CD1c-positive myeloid dendritic cell (primary cell): ENCODE data around the gene RNF121.
"Not testable (repeated sequence)": the region's sequence is repeated elsewhere in the genome, so short reads cannot be mapped to it uniquely, and the experiment has no call there.

Experiments used
- DNase-seq: peaks from one replicate; pipeline ENCODE4 v3.0.0-alpha.2; 2016; ENCODE audit errors: extremely low spot score

The RNF121 gene

DNA sequence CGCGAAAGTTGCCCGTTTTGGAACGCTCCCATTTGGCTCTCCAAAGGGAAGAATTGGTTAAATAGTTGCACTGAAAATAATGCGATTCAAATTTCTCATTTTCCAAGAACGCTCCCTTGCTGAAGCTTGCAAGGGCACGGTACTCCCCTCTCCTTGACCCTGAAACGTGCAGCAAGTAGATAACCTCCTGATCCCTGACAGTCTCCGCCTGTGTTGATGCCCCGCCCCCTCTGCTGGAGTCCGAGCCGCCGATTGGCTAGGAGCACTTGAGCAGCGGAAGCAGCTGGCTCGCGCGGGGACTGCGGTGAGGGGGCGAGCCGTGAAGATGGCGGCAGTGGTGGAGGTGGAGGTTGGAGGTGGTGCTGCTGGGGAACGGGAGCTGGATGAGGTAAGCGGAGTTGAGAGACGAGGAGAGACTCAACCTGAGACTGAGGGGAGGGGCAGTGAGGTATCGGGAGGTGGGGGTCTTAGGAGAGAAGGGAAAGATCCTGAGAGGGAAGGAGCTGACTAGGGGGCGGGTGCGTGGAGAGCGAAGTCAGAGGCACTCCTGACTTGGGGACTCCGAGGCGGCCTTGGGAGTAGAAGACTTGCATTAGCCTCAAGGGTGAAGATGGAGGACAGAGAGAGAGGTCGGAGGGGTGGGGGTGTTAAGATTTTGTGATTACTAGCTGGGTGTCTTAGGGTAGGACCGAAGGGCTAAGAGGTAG, at the start of gene RNF121:
Gene RNF121 (plus strand): TSS at position 310 of the 707 bp plus-strand sequence. CDS start 16 bp downstream, at position 326.
- DNase-seq, result peak; percentile 98

DNA sequence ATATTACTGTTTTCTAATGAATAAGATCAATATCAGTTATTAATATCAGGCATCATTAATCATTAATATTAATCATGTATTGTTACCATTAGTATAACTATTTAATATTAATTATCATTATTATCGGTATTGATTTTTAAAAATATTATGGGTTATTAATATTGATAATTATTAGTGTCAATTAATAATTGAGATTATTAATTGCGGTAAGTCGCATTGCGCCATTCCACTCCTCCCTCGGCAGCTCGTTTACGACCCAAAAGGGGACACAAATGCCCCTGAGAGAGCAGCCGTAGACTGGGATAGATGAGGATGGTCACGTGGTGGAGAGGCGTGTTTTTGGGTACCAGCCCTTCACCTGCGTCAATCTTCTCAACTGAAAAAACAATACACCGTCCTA, 43.0 kb upstream of the RNF121 start:
- not testable (repeated sequence) for DNase-seq

DNA sequence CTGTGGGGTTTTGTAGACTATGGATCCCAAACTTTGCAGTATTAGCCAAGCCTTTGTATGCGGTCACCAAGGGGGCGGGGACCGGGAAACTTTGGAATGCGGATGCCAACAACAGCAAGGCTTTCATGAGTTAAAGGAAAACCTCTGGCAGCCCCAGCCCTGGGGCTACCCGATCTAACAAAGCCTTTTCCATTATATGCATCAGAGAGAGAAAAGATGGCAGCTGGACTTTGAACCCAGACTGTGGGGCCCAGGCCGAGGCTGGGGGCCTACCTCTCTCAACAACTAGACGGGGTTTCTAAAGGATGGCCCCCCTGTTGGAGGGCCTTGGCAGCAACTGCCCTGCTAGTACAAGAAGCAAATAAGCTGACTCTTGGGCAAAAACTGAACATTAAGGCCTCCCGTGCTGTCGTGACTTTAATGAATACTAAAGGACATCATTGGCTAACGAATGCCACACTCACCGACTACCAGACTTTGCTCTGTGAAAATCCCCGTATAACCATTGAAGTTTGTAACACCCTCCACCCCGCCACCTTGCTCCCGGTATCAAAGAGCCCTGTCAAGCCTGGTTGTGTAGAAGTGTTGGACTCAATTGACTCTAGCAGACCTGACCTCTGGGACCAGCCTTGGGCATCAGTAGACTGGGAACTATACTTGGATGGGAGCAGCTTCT, 40.4 kb upstream of the RNF121 start:
- DNase-seq, result not testable (repeated sequence)

DNA sequence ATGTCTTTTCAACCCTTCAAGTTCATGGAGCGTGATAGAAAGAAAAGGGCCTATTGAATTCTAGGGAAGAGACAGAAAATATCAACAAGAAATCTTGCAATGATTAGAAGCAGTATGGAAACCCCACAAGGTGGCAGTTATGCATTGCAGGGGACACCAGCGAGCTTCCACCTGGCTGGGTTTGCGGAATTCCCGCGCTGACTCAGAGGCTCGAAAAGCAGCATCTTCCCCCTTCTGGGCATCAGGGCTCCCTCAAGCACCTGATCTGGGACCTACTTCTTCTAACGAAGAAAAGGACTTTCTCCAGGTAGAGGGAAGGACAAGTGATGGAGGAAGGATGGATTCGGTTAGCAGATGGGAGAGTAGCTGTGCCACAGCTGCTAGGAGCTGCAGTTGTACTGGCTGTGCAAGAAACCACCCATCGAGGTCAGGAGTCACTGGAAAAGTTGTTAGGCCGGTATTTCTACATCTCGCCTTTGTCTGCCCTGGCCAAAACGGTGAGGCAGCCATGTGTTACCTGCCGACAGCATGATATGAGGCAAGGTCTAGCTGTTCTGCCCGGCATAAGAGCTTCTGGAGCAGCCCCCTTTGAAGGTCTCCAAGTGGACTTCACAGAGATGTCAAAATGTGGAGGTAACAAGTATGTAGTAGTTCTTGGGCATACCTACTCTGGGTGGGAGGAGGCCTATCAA, 39.5 kb upstream of the RNF121 start:
- not testable (repeated sequence) for DNase-seq

DNA sequence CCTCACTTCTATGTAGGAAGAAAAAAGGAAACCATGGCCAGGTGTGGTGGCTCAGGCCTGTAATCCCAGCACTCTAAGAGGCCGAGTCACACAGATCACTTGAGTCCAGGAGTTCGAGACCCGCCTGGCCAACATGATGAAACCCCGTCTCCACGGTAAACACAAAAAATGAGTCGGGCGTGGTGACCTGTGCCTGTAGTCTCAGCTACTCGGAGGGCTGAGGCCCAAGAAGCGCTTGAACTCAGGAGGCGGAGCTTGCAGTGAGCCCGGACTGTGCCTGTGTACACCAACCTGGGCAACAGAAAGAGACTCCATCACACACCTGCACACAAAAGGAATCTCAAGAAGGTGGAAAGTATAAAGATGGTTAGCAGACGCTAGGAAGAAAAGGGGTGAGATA, 32.9 kb upstream of the RNF121 start:
- DNase-seq, result no peak

DNA sequence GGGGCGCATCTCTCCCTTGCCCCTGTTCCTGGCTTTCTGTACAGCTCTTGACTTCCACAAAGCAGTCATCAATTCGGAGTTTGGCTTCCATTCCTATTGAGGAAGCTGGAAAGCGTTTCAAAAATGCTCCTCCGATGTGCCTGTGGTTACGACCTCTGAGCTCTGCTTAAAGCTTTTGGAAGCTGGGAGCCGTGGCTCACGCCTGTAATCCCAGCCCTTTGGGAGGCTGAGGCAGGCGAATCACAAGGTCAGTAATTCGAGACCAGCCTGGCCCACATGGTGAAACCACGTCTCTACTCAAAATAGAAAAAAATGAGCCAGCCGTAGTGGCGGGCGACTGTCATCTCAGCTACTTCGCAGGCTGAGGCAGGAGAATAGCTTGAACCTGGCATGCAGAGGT, 27.7 kb upstream of the RNF121 start:
- not testable (repeated sequence) for DNase-seq

DNA sequence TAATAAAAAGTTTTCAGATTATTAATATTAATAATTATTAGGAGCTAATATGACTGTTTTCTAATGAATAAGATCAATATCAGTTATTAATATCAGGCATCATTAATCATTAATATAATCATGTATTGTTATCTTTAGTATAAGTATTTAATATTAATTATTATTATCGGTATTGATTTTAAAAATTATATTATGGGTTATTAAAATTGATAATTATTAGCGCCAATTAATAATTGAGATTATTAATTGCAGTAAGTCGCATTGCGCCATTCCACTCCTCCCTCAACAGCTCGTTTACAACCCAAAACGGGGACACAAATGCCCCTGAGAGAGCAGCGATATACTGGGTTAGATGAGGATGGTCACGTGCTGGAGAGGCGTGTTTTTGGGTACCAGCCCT, 20.6 kb upstream of the RNF121 start:
- no peak for DNase-seq

DNA sequence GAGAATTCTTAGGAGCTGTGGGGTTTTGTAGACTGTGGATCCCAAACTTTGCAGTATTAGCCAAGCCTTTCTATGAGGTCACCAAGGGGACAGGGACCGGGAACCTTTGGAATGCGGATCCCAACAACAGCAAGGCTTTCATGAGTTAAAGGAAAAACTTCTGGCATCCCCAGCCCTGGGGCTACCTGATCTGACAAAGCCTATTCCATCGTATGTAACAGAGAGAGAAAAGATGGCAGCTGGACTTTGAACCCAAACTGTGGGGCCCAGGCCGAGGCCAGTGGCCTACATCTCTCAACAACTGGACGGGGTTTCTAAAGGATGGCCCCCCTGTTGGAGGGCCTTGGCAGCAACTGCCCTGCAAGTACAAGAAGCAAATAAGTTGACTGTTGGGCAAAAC, 18.1 kb upstream of the RNF121 start:
- not testable (repeated sequence) for DNase-seq

DNA sequence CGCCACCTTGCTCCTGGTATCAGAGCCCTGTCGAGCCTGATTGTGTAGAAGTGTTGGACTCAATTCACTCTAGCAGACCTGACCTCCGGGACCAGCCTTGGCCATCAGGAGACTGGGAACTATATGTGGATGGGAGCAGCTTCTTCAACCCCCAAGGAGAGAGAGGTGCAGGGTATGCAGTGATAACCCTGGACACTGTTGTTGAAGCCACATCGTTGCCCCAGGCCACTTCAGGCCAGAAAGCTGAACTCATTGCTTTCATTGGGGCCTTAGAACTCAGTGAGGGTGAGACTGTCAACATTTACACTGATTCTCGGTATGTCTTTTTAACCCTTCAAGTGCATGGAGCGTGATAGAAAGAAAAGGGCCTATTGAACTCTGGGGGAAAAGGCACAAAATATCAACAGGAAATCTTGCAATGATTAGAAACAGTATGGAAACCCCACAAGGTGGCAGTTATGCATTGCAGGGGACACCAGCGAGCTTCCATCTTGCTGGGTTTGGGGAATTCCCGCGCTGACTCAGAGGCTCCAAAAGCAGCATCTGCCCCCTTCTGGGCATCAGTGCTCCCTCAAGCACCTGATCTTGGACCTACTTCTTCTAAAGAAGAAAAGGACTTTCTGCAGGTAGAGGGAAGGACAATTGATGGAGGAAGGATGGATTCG, 17.4 kb upstream of the RNF121 start:
- not testable (repeated sequence) for DNase-seq

DNA sequence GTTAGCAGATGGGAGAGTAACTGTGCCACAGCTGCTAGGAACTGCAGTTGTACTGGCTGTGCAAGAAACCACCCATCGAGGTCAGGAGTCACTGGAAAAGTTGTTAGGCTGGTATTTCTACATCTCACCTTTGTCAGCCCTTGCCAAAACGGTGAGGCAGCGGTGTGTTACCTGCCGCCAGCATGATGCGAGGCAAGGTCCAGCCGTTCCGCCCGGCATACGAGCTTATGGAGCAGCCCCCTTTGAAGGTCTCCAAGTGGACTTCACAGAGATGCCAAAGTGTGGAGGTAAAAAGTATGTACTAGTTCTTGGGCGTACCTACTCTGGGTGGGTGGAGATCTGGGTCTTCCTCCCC, 16.9 kb upstream of the RNF121 start:
- DNase-seq, result not testable (repeated sequence)

DNA sequence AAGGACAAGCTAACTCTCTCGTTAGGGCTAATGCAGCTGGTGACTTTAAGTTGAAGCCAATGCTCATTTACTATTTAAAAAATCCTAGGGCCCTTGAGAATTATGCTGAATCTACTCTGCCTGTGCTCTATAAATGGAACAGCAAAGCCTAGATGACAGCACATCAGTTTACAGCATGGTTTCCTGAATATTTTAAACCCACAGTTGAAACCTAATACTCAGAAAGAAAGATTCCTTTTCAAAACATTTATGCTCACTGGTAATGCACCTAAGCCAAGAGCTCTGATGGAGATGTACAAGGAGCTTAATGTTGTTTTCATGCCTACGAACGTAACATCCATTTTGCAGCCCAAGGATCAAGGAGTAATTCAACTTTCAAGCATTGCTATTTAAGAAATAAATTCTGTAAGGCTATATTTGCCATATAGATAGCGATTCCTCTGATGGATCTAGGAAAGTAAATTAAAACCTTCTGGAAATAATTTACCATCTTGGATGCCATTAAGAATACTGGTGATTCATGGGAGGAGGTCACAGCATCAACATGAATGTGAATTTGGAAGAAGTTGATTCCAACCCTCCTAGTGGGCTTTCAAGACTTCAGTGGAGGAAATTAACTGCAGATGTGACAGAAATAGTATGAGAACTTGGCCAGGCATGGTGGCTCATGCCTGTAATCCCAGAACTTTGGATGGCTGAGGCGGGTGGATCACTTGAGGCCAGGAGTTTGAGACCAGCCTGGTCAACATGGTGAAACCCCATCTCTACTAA, 14.9 kb upstream of the RNF121 start:
- no peak for DNase-seq

DNA sequence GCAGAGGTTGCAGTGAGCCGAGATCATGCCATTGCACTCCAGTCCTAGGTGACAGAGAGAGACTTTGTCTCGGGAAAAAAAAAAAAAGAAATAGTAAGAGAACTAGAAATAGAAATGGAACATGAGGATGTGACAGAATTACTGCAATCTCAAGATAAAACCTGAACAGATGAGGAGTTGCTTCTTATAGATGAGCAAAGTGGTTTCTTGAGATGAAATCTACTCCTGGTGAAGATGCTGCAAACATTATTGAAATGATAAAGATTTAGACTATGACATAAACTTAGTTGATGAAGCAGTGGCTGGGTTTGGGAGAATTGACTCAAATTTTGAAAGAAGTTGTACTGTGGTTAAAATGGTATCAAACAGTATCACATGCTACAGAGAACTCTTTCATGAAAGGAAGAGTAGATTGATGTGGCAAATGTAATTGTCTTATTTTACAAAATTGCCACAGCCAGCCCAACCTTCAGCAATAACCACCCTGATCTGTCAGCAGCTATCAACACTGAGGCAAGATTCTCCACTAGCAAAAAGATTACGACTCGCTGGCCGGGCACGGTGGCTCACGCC, 14.1 kb upstream of the RNF121 start:
- DNase-seq, result no peak

DNA sequence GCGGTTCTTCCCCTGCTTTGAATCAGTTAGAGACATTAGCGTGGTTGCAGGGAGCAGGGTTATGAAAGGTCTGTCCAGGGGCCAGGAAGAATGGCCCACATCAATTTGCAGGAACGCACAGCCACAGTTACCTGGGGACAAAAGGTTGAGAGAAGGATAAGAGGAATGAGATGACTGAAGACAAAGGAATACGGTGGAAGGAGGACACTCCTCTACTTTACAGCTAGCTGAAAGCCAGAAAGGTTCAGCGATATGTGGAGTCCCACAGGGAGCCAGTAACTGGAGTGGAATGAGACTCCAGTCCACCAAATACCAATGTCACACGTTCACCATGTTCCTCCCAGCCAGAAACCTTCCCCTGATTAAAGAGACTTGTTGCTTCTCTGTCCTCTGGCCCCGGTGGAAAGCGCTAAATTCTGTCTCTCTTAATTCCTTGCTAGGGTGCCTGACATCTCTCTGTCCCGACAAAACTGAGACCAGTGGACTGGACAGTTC, 11.2 kb upstream of the RNF121 start:
- DNase-seq, result no peak

DNA sequence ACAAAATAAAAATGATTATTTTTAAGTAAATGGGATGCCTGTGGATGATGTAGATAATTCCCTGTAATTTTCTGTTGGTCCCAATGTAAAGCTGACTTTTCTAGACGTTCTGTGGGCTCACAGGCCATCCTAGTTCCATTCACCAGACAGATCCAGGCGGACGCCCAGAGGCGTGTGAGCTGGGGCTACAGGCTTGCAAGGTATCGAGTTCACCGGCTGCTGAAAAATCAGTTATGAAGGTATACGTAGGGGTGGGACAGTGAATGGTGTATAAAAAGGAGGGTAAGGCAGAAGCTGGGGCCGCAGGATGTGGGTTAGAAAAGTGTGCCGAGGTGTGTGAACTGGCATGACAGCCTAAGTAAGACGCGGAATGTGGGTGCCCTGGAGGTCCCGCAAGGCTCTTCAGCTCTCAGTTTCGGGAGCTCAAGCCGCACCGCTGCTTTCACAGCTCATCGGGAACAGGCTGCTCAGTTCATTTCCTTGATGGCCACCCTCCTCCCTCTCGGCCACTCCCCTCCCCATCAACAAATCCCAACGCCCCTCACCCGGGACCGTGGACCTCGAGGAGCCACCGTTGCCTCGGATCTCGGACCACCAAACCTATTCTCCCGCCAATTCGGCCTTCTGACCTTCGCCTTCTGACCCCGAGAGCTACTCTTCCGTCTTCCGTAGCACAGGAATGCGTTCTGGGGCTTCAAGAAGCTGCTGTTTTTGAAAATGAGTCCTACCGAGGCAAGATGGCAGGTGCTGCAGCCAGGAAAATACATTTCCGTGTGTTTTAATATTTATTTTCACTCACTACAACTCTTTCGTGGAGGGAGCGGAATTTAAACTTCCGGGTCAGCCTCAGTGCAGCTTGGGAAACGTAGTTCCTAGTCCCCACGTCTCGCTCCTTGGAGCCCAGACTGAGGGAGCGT, 768 bp upstream of the RNF121 start, which contains the start of gene XNDC1N:
Gene XNDC1N (minus strand): TSS at position 775 of the 917 bp plus-strand sequence. CDS start 5,241 bp downstream, outside the sequence.
- peak; percentile 90 for DNase-seq

DNA sequence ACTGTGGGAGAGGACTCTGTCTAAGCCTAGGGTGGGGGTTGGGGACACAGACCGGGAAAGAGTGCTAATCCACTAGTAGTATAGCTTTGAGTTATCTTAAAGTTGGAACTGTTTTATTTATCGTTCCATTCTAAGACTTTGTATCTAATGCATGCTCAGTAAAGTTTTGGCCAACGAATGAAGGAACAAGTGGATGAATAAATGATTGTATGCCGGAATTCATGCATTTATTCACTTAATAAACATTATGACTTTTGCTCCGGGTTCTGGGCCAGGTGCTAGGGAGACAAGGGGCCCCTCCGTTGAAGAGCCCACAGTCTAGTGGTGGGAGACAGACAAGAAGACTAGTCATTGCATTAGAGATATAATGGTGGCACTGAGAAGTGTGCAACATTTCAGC, 645 bp downstream of the RNF121 start:
- no peak for DNase-seq

DNA sequence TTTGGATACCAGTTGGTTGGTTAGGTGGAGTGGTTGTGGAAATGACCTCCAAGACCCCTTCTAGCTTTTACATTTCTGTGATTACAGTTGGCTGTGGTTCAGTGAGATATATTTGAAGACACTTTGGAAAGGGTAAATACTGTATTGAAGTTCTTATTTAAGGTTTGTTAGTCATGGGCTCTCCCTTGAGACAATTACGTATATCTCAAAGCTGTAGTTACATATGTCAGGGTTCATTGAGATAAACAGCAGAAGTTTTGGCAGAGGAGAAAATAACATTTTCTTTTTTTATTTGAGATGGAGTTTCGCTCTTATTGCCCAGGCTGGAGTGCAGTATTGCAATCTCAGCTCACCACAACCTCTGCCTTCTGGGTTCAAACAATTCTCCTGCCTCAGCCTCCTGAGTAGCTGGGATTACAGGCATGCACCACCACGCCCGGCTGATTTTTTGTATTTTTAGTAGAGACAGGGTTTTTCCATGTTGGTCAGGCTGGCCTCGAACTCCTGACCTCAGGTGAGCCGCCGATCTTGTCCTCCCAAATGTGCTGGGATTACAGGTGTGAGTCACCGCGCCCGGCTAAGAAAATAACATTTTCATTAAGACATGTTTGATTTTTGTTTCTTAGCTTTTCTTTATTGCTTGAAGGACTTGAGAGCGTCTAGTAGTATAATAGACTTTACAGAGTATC, 1.9 kb downstream of the RNF121 start:
- no peak for DNase-seq

DNA sequence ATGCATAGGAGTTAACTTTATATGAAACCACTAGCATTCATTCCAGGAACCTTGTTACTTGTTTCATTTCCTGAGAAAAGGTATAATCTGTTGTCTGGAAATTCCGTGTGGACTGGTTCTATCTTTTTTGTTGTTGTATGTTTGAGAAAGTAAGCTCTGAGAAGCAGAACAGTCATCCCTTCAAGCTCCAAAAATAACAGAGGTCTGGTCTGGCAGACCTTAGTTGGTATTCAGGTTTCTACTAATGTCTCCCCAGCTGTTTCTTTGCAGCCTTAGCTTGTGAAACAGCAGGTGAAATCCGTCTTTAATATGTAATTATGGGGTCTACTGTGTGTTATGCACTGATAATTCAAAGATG, 2.4 kb downstream of the RNF121 start:
- DNase-seq, result no peak

DNA sequence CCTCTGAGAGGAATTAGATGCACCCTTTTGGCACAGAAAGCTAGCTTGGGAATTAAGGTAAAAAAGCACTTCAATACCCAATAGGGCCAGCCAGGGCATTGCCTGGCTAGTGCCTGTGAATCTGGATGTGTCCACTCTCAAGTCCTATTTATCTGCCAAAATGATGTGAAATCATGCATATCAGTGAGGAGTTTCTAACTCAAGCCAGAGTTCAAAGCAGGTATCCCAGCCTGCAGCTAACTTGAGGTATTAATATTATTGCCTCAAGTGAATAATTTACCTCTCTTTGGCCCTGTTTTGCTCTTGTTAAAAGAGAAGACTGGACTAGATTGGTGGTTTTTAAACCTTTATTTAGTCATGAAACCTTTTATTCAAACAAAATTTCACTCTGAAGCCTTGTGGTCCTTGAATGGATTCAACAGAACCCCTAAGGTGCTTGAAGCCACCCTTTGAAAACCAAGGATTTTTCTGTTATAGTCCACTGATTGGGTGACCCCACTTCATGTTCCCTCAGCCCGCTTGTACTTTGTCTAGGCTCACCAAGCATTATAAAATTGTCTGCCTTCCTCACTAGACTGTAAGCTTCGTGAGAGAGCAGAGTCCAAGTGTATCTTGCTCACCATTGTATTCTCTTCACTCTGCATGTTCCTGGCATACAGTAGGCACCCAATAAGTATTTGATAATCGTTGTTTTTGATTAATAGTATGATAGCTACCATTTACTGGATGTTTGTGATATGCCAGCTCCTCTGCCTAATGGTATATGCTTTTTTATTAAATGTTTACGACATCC, 4.5 kb downstream of the RNF121 start:
- DNase-seq, result no peak
